K562 (cell line): Measurements from ENCODE around the gene ZNF865. TPM values are rescaled to one million over a fixed set of nuclear protein-coding genes. Genes with fewer than 3 reads are reported as not detected.
A peak's percentile ranks its signal among the peaks of the same experiment; 100 is the strongest.

Source experiments
- ADNP ChIP-seq: fragments of 200-800 bp; sonication (Bioruptor generic); IDR thresholded peaks from 2 replicates; pipeline ENCODE4 v1.6.1; 2016; ENCODE audit warnings: missing genetic modification characterization, missing compliant biosample characterization
- ATF2 ChIP-seq: sonication (generic); formaldehyde crosslinking; IDR thresholded peaks from 2 replicates; pipeline ENCODE4 v1.8.1; 2022; ENCODE audit warnings: missing genetic modification reagents
- CREB1 ChIP-seq, 2 experiments: sonication (generic) in 1 of 2; formaldehyde crosslinking in 1 of 2; IDR thresholded peaks; 2 replicates each; pipeline versions ENCODE4 v1.6.1 to v1.8.0; 2012 to 2022; ENCODE audit warnings: inconsistent platforms in 1 of 2, mild to moderate bottlenecking in 1 of 2, missing genetic modification reagents in 1 of 2, moderate library complexity in 1 of 2
- CTBP1 ChIP-seq: fragments of 450-650 bp; IDR thresholded peaks from 2 replicates; pipeline ENCODE4 v1.6.1; 2016; ENCODE audit warnings: borderline replicate concordance
- EZH2 ChIP-seq: IDR thresholded peaks from 2 replicates; pipeline ENCODE4 v1.6.1; 2012; ENCODE audit warnings: low read depth, mild to moderate bottlenecking, inconsistent platforms, low read length, borderline replicate concordance
- GABPB1 ChIP-seq: sonication (generic); formaldehyde crosslinking; IDR thresholded peaks from 2 replicates; pipeline ENCODE4 v1.8.0; 2022; ENCODE audit warnings: mild to moderate bottlenecking, missing genetic modification reagents
- GABPB2 ChIP-seq: fragments of 250-450 bp; sonication (Bioruptor Pico); conservative IDR thresholded peaks from 2 replicates; pipeline ENCODE4 v1.5.1; 2021; ENCODE audit warnings: mild to moderate bottlenecking
- MBD2 ChIP-seq: sonication (generic); IDR thresholded peaks from 2 replicates; pipeline ENCODE4 v1.6.1; 2016; ENCODE audit warnings: low read depth, borderline replicate concordance
- MYNN ChIP-seq, 2 experiments: sonication (generic); formaldehyde crosslinking in 1 of 2; IDR thresholded peaks; 2 replicates each; pipeline versions ENCODE4 v1.5.0 to v1.6.1; 2016 to 2020; ENCODE audit warnings: antibody characterized with exemption in 1 of 2, missing genetic modification reagents in 1 of 2
- NCOA1 ChIP-seq: fragments of 450-650 bp; IDR thresholded peaks from 2 replicates; pipeline ENCODE4 v1.6.1; 2016; ENCODE audit warnings: low read depth
- NRF1 ChIP-seq, 2 experiments: fragments of 450-650 bp; IDR thresholded peaks in 1 of 2; conservative IDR thresholded peaks in 1 of 2; 2 replicates each; pipeline ENCODE4 v1.6.1; 2014; ENCODE audit warnings: mild to moderate bottlenecking in 2 of 2
- SMARCA5 ChIP-seq: fragments of 450-650 bp; IDR thresholded peaks from 2 replicates; pipeline ENCODE4 v1.6.1; 2016
- THAP7 ChIP-seq: fragments of 250-450 bp; sonication (Bioruptor Pico); IDR thresholded peaks from 2 replicates; pipeline ENCODE4 v1.5.0; 2021
- ZBTB5 ChIP-seq: fragments of 450-650 bp; IDR thresholded peaks from 2 replicates; pipeline ENCODE4 v1.6.1; 2017; ENCODE audit warnings: antibody characterized with exemption
- ZNF134 ChIP-seq: fragments of 250-450 bp; sonication (Bioruptor Pico); conservative IDR thresholded peaks from 2 replicates; pipeline ENCODE4 v1.4.0; 2020
- ZNF146 ChIP-seq: IDR thresholded peaks from one replicate; pipeline ENCODE4 v1.6.1; 2018; ENCODE audit warnings: missing compliant biosample characterization; ENCODE audit not compliant: unreplicated experiment
- polyA plus RNA-seq, 8 experiments: library from polyadenylated mRNA; depleted of rRNA in 4 of 8; stranded (reverse) in 5 of 8; unstranded in 3 of 8; fragments of >200 nt; fragmentation: Nextera tagmentation in 2 of 8; fragmentation: Illumina TruSeq in 1 of 8; extraction: Ambion mirVana in 2 of 8; extraction: Trizol in 1 of 8; gene quantifications; 2 replicates each; pipeline versions ENCODE4 v1.2.1 to v1.2.3, GENCODE V29; 2011 to 2014; ENCODE audit warnings: inconsistent platforms in 1 of 8, missing spikeins in 1 of 8
- total RNA-seq, 7 experiments: library from RNA; depleted of rRNA in 6 of 7; stranded (reverse); fragments of >200 nt in 6 of 7; fragmentation: Illumina TruSeq in 2 of 7; extraction: Trizol in 2 of 7; gene quantifications; 2 replicates each; pipeline versions ENCODE4 v1.2.1 to v1.2.3, GENCODE V29; 2011 to 2021; ENCODE audit warnings: low replicate concordance in 1 of 7
- TF ChIP-seq, protein P1 (sequence below): fragments of 150-350 bp; IDR thresholded peaks from 2 replicates; pipeline ENCODE4 v1.6.1; 2014; ENCODE audit warnings: low read depth, mild to moderate bottlenecking, low read length, borderline replicate concordance

The ZNF865 gene
- total and polyA plus RNA-seq, 9 of the 15 experiments (the other 6 are each of a cell fraction or from before 2014, with no cell fraction given), result 0.40 to 18.8 (median 1.6) TPM; not detected in 2

- TF ChIP-seq ATF2 (CRISPR knock-in tag) (no peak), GABPB2 (no peak), CTBP1 (peak; percentile 66; the same call in 1 of the 2 replicates), ZNF146 (CRISPR knock-in tag) (no peak), CREB1 (IDR thresholded peaks at IDR 0.05) (peak; percentile 9; the same call in 1 of the 2 replicates), CREB1 (CRISPR knock-in tag; IDR thresholded peaks at IDR 0.05) (no peak), EZH2 (no peak), ADNP (tag) (no peak), GABPB1 (CRISPR knock-in tag) (peak; percentile 95), NCOA1 (peak; percentile 98), ZNF134 (CRISPR knock-in tag) (no peak), MBD2 (peak; percentile 65; the same call in 1 of the 2 replicates), NRF1 (conservative IDR thresholded peaks at IDR 0.05 in 1 of 2, IDR thresholded peaks at IDR 0.05 in 1 of 2) (0 out of 4 replicates have a peak, but pooled peaks of 1 of the 2 experiments have one; percentile 21), THAP7 (CRISPR knock-in tag) (peak; percentile 88; the same call in 1 of the 2 replicates), ZBTB5 (no peak), MYNN (IDR thresholded peaks at IDR 0.05) (no peak; the same call in 1 of the 2 replicates), MYNN (CRISPR knock-in tag; IDR thresholded peaks at IDR 0.05) (no peak), SMARCA5 (peak; percentile 71; the same call in 1 of the 2 replicates)
- TF ChIP-seq, protein P1, sequence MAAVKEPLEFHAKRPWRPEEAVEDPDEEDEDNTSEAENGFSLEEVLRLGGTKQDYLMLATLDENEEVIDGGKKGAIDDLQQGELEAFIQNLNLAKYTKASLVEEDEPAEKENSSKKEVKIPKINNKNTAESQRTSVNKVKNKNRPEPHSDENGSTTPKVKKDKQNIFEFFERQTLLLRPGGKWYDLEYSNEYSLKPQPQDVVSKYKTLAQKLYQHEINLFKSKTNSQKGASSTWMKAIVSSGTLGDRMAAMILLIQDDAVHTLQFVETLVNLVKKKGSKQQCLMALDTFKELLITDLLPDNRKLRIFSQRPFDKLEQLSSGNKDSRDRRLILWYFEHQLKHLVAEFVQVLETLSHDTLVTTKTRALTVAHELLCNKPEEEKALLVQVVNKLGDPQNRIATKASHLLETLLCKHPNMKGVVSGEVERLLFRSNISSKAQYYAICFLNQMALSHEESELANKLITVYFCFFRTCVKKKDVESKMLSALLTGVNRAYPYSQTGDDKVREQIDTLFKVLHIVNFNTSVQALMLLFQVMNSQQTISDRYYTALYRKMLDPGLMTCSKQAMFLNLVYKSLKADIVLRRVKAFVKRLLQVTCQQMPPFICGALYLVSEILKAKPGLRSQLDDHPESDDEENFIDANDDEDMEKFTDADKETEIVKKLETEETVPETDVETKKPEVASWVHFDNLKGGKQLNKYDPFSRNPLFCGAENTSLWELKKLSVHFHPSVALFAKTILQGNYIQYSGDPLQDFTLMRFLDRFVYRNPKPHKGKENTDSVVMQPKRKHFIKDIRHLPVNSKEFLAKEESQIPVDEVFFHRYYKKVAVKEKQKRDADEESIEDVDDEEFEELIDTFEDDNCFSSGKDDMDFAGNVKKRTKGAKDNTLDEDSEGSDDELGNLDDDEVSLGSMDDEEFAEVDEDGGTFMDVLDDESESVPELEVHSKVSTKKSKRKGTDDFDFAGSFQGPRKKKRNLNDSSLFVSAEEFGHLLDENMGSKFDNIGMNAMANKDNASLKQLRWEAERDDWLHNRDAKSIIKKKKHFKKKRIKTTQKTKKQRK, result no peak
Measured at GRCh38 chr19:55643003-55643886, 37.8 kb downstream of the ZNF865 start, which contains the start of gene ZNF581 (continued).
